Measurements from ENCODE around the gene TXNDC17.
A peak's percentile ranks its signal among the peaks of the same experiment; 100 is the strongest.

Gene TXNDC17

GRCh38 chr17:6640536-6641246 lies at the start of gene TXNDC17, which contains the start of gene KIAA0753 (continued):
- no peak for TF ChIP-seq ZNF677 (tag by site-specific recombination; IDR thresholded peaks at IDR 0.05)
- TF ChIP-seq ZNF843 (tag by site-specific recombination; IDR thresholded peaks at IDR 0.05): peak; percentile 14; the same call in 1 of the 2 replicates
- peak; percentile 78 for TF ChIP-seq OSR2 (tag by site-specific recombination; IDR thresholded peaks at IDR 0.05)
- TF ChIP-seq ZNF391 (tag by site-specific recombination; IDR thresholded peaks at IDR 0.05; ENCODE audit: borderline replicate concordance, low read depth): peak; percentile 40; the same call in 1 of the 2 replicates
- TF ChIP-seq ZSCAN30 (tag by site-specific recombination; IDR thresholded peaks at IDR 0.05): 0 out of 2 replicates have a peak, but pooled peaks have one; percentile 36
- TF ChIP-seq, protein P1, sequence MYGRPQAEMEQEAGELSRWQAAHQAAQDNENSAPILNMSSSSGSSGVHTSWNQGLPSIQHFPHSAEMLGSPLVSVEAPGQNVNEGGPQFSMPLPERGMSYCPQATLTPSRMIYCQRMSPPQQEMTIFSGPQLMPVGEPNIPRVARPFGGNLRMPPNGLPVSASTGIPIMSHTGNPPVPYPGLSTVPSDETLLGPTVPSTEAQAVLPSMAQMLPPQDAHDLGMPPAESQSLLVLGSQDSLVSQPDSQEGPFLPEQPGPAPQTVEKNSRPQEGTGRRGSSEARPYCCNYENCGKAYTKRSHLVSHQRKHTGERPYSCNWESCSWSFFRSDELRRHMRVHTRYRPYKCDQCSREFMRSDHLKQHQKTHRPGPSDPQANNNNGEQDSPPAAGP (tag by site-specific recombination; IDR thresholded peaks at IDR 0.05): peak; percentile 86
- 0 out of 2 replicates have a peak, but pooled peaks have one; percentile 16 for TF ChIP-seq PBX3 (CRISPR knock-in tag; IDR thresholded peaks at IDR 0.05)
- TF ChIP-seq, protein P2, sequence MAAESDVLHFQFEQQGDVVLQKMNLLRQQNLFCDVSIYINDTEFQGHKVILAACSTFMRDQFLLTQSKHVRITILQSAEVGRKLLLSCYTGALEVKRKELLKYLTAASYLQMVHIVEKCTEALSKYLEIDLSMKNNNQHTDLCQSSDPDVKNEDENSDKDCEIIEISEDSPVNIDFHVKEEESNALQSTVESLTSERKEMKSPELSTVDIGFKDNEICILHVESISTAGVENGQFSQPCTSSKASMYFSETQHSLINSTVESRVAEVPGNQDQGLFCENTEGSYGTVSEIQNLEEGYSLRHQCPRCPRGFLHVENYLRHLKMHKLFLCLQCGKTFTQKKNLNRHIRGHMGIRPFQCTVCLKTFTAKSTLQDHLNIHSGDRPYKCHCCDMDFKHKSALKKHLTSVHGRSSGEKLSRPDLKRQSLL (tag by site-specific recombination; IDR thresholded peaks at IDR 0.05): peak; percentile 59
- TF ChIP-seq BCL11A (tag by site-specific recombination; IDR thresholded peaks at IDR 0.05; ENCODE audit: low read depth): 0 out of 2 replicates have a peak, but pooled peaks have one; percentile 79
- peak; percentile 60; the same call in 1 of the 2 replicates for TF ChIP-seq TCF7L2 (IDR thresholded peaks at IDR 0.05; ENCODE audit: borderline replicate concordance, low read depth, low read length)
- TF ChIP-seq SP2 (tag by site-specific recombination; IDR thresholded peaks at IDR 0.05): peak; percentile 91
- TF ChIP-seq, protein P3, sequence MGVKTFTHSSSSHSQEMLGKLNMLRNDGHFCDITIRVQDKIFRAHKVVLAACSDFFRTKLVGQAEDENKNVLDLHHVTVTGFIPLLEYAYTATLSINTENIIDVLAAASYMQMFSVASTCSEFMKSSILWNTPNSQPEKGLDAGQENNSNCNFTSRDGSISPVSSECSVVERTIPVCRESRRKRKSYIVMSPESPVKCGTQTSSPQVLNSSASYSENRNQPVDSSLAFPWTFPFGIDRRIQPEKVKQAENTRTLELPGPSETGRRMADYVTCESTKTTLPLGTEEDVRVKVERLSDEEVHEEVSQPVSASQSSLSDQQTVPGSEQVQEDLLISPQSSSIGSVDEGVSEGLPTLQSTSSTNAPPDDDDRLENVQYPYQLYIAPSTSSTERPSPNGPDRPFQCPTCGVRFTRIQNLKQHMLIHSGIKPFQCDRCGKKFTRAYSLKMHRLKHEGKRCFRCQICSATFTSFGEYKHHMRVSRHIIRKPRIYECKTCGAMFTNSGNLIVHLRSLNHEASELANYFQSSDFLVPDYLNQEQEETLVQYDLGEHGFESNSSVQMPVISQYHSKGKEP (tag by site-specific recombination; IDR thresholded peaks at IDR 0.05): no peak
- TF ChIP-seq ZNF423 (tag by site-specific recombination; IDR thresholded peaks at IDR 0.05): no peak
- TF ChIP-seq ZNF473 (tag by site-specific recombination; IDR thresholded peaks at IDR 0.05): no peak
- TF ChIP-seq TRIM28 (IDR thresholded peaks at IDR 0.05; ENCODE audit: borderline replicate concordance, low read length): peak; percentile 41; the same call in 1 of the 2 replicates
- TF ChIP-seq ZNF544 (tag by site-specific recombination; IDR thresholded peaks at IDR 0.05): no peak
- peak; percentile 78 for TF ChIP-seq KLF9 (tag by site-specific recombination; IDR thresholded peaks at IDR 0.05; ENCODE audit: low read depth)
- TF ChIP-seq YY1 (tag by site-specific recombination; IDR thresholded peaks at IDR 0.05): peak; percentile 43
- TF ChIP-seq, protein P4, sequence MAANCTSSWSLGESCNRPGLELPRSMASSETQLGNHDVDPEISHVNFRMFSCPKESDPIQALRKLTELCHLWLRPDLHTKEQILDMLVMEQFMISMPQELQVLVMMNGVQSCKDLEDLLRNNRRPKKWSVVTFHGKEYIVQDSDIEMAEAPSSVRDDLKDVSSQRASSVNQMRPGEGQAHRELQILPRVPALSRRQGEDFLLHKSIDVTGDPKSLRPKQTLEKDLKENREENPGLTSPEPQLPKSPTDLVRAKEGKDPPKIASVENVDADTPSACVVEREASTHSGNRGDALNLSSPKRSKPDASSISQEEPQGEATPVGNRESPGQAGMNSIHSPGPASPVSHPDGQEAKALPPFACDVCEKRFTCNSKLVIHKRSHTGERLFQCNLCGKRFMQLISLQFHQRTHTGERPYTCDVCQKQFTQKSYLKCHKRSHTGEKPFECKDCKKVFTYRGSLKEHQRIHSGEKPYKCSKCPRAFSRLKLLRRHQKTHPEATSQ (tag by site-specific recombination; IDR thresholded peaks at IDR 0.05): 0 out of 2 replicates have a peak, but pooled peaks have one; percentile 51
- 0 out of 2 replicates have a peak, but pooled peaks have one; percentile 51 for TF ChIP-seq ZSCAN23 (tag by site-specific recombination; IDR thresholded peaks at IDR 0.05)
- TF ChIP-seq KLF16 (tag by site-specific recombination; IDR thresholded peaks at IDR 0.05): peak; percentile 70
- TF ChIP-seq GFI1B (tag by site-specific recombination; IDR thresholded peaks at IDR 0.05): no peak
- TF ChIP-seq, protein P5, sequence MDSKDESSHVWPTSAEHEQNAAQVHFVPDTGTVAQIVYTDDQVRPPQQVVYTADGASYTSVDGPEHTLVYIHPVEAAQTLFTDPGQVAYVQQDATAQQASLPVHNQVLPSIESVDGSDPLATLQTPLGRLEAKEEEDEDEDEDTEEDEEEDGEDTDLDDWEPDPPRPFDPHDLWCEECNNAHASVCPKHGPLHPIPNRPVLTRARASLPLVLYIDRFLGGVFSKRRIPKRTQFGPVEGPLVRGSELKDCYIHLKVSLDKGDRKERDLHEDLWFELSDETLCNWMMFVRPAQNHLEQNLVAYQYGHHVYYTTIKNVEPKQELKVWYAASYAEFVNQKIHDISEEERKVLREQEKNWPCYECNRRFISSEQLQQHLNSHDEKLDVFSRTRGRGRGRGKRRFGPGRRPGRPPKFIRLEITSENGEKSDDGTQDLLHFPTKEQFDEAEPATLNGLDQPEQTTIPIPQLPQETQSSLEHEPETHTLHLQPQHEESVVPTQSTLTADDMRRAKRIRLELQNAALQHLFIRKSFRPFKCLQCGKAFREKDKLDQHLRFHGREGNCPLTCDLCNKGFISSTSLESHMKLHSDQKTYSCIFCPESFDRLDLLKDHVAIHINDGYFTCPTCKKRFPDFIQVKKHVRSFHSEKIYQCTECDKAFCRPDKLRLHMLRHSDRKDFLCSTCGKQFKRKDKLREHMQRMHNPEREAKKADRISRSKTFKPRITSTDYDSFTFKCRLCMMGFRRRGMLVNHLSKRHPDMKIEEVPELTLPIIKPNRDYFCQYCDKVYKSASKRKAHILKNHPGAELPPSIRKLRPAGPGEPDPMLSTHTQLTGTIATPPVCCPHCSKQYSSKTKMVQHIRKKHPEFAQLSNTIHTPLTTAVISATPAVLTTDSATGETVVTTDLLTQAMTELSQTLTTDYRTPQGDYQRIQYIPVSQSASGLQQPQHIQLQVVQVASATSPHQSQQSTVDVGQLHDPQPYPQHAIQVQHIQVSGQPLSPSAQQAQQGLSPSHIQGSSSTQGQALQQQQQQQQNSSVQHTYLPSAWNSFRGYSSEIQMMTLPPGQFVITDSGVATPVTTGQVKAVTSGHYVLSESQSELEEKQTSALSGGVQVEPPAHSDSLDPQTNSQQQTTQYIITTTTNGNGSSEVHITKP (tag by site-specific recombination; IDR thresholded peaks at IDR 0.05): no peak
- peak; percentile 85 for TF ChIP-seq ZFHX2 (tag by site-specific recombination; conservative IDR thresholded peaks at IDR 0.05)
- TF ChIP-seq RBAK (tag by site-specific recombination; IDR thresholded peaks at IDR 0.05): no peak
- peak; percentile 93 for TF ChIP-seq ZNF76 (tag by site-specific recombination; IDR thresholded peaks at IDR 0.05; ENCODE audit: borderline replicate concordance, low read depth)
- TF ChIP-seq KLF10 (tag by site-specific recombination; IDR thresholded peaks at IDR 0.05): peak; percentile 81
- peak; percentile 71 for TF ChIP-seq CTCF (tag by site-specific recombination; IDR thresholded peaks at IDR 0.05)
